Bone marrow (tissue), 2 donors: ENCODE results near the gene SLC43A1.
"Not testable (repeated sequence)": the region's sequence is repeated elsewhere in the genome, so short reads cannot be mapped to it uniquely, and the experiment has no call there.

ENCODE experiments used
- DNase-seq, 2 donors: peaks; one replicate each; lab custom pipeline; 2025; lab: John Stamatoyannopoulos, UW

SLC43A1 gene

DNA sequence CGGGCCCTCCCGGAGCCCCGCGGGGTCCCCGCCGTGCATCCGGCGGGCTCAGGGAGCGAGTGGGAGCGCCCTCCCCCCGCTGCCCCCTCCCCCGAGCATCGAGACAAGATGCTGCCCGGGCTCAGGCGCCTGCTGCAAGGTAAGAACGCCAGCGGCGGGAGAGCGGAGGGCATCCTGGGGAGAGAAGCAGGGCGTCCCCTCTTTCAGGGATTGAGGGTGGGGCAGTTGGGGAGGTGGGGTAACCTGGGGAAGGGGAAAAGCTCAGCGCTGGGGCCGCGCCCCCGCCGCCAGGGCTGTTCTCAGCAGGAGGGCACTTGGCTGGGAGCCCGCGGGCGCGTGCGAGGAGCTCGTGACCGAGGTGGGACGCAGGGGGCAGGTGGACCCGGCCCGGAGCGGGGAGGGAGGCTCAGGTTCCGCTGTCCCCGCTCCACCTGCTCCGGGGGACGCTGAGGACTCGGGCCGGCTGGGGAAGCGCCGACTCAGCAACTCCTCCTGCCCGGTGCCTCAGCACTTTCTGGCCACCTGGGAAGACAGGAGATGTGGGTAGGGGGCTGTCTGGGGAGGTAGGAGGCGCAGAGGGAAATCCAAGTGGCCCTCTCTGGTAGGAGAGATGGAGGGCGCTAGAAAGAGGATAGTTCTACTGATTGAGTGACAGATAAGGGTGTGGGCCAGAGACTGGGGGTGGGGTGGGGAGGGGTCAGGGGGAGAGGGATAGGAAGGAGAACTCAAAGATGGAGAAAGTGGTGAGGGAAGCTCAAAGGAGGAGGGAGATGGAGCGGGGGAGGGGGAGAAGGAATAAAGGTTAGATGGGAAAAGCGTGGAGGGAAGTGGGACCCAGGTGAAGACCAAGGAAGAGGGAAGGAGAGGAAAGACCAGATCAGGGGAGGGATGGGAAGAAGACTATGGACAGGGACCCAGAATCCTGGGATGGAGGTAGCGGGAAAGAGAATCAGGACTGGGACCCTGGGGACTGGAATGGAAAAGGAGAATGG, 54.4 kb downstream of the SLC43A1 start:
- no peak for DNase-seq

DNA sequence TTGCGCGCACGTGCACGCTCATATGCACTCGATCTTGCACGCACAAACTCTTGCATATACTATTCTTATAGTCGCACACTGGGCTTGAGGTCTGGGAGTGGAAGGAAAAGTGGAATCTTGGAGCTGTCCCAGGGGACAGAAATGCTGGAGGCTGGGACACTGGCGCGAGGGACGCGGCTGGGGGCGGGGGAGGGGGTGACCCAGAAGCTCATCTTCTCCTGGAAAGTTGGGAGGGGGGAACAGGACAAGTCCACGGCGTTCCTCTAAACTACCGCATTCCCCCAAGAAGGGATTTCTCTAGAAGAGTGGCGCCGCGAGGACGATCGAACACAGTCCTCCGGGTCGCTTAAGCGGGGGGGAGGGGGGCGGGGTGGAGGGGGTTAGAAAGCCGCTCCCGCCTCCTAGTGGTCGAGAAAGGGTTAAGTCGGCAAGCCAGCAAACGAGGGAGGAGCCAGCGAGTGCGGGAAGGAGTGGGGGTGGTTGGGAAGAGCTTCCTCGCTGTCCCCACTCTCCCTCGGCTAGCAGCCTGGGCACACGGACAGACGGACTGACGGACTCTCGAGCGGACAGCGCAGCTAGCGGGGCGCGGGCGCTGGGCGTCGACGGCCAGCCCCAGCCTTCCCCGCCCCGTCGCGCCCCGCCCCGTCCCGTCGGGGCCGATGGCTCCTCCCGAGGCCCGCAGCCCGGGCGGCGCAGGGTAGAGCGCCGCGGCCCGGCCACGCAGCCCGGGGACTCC, 55.3 kb downstream of the SLC43A1 start, which contains the start of gene RTN4RL2:
RTN4RL2 (plus strand) TSS at position 507 of the 736 bp plus-strand sequence. CDS start 338 bp downstream, outside the sequence.
- peak; percentile 17 for DNase-seq

DNA sequence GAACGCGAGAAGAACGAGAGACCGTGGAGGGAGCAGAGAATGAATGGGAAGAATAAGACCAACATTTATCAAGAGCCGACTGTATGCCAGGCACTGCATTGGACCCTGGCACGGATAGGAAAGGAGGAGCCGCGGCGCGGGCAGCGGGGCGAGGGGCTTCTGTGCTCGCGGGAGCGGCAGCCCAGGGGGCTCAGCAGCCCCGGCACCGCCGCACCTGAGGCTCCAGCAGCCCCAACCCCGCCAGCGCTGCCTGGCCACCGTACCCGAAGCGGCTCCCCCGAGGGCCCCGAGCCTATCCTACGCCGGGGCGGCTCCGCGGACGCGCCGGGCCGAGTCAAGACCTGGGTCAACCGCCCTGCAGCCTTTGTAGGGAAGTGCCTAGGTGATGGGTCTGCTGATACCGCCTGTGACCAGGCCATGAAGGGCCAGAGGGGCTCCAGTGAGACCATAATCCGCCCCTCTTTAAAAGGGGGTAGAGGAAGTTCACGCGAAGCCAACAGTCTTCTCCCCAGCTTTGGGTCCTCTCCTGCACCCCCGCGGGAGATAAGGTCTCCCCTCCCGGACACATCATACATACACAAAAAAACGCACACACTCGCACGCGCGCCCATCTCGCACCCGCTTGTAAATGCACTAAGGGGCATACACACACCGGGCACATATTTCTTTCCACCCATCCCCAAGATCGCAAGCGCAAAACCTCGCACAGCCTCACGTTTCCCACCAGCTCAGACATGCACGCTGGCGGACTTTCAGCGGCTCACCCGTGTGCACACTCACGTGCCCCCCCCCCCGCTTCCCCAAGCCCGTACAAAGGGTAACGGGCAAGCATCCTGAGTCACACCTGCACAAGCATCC, 56.1 kb downstream of the SLC43A1 start:
- no peak for DNase-seq

DNA sequence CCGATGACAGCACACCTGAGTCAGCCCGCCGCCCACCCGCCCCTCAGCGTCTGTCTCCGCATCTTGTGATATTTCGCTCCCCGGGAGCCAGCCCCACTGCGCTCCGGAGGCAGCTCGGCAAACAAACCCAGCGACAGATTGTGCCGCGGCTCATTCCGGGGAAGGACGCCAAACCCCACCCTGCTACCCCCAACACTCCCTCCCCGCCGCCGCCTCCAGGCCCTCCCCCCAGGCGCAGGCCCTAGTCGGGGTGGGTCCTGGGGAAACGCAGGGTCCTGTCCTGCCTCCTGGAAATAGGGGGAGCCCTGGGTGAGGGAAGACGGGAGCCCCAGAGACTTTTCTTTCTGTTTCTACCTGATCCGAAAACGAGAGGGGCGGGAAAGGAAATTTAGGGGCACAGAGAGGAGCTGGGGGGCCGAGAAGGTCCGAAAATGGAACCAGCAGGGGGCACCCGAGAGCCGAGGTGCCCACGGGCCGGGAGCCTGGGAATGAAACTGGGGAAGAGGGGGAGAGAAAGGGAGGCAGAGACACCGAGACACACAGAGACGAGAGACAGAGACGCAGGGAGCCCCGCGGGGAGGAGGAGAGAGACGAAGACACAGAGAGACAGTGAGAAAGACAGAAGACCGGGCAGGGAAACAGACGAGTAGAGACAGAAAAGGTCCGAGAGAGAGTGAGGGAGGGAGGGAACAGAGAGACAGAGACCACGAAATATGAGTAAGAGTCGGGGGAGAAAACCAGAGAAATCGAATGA, 56.9 kb downstream of the SLC43A1 start:
- peak; percentile 51 to 54 for DNase-seq

DNA sequence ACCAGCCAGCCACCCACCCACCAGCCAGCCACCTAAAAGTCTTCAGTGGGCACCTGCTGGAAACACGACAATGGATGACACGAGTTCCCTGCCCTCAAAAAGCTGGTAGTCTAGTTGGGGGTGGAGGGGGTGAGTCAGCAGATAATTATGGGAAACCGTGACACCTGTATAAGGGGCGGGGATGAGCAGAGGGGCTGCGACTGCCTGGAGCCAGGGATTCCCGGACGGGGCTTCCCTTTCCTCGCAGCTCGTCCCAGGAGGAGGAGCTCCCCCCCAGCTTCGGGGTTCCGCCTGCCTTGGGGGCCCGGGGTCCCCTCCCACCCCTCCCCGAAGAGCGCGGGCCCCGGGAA, 57.5 kb downstream of the SLC43A1 start:
- no peak for DNase-seq

DNA sequence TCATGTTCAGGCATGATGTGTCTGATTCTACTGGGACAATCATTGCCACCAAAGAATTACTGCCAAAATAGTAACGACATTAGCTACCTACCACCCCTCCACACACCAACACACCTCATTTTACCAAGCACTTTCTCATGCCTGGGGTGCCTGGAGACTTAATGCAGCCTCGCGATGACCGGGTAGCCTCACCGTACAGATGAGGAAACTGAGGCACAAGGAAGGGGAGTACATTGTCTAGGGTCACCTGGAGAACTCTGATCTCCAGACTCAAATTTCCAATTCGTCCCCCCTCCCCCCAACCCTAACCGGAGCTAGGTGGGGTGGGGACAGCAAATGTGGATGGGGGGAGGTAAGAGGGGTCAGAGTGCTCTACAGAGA, 57.9 kb downstream of the SLC43A1 start:
- DNase-seq, result no peak

DNA sequence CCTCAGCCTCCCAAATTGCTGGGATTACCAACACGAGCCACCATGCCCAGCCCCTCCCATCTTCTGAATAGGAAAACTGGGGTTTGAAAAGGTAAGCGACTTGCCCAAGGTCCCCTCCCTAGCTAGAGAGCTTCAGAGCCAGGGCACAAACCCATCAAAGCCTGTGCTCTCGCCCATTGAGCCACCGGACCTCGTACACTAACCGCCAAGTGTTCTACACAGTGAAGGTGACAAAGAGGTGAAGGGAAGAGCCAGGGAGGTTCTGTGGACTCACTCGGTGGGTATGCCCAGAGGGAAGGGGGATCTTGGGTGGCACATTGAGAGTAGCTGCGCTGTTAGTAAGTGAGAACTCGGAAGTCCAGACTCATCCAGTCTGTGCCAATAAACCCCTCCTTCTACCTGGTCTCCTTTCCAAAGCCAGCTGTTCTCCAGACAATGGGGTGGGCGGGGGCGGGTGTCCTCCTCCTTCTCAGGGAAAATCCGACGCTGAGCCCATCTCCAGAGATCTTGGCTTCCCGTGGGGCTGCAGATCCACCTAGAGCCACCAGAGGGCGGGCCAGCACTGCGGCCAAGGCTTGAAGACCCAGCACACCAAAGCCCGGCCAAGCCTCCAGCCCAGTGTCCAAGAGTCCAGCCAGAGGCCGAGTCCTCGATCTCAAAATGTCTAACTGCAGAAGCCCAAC, 58.4 kb downstream of the SLC43A1 start:
- DNase-seq, result peak; percentile 28 to 44

DNA sequence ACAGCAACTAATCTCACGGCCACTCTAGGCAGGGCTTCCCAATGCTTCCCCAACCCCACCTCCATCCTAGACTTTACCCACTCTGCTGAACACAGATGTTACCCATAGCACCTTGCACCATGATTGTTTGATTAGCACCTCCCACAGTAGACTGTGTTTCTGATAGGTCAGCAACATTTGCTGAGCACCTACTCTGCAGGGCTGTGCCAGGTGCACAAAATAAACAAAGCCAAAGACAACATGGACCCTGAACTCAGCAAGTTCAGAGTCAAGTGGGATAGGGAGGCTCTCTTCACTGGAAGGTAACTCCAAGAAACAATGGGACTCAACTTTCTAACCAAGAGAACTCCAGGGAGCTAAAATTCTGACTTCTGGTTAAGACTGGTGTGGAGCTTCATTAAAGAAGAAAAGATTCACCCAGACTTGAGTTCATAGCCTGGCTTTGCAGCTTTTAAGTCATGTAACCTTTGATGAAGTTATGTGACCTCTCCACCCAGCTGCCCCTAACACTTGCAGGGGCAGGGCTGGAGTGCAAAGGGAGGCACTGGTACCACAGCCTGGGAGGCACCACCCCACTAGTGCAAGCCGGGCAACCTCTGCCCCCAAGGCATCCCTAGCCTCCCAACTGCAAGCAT, 61.8 kb downstream of the SLC43A1 start:
- no peak for DNase-seq

DNA sequence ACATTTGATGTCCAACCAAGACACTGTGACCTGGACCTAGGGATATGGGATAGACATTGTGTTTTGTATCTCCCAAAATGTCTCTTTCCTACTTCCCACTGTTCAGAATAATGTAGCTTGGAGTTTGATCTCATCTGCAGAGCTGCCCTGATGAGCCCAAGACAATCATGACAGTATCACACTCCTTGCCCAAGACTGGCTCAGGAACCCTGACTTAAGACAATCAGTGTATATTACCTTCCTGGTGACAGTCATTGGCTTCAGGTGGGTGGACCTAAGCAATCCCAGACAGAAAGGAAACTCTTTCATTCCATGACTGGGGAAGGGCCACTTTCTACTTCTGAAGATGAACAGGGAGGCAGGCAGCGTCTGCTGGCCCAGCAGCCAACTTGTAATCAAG, 69.4 kb downstream of the SLC43A1 start:
- DNase-seq, result no peak

DNA sequence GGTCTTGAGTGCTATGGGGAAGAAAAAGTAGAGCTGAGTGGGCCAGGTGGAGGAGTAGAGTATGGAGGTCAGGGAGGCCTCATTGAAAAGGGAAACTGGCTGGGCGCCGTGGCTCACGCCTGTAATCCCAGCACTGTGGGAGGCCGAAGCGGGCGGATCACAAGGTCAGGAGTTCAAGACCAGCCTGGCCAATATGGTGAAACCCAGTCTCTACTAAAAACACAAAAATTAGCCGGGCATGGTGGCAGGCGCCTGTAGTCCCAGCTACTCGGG, 70.4 kb downstream of the SLC43A1 start:
- not testable (repeated sequence) for DNase-seq

DNA sequence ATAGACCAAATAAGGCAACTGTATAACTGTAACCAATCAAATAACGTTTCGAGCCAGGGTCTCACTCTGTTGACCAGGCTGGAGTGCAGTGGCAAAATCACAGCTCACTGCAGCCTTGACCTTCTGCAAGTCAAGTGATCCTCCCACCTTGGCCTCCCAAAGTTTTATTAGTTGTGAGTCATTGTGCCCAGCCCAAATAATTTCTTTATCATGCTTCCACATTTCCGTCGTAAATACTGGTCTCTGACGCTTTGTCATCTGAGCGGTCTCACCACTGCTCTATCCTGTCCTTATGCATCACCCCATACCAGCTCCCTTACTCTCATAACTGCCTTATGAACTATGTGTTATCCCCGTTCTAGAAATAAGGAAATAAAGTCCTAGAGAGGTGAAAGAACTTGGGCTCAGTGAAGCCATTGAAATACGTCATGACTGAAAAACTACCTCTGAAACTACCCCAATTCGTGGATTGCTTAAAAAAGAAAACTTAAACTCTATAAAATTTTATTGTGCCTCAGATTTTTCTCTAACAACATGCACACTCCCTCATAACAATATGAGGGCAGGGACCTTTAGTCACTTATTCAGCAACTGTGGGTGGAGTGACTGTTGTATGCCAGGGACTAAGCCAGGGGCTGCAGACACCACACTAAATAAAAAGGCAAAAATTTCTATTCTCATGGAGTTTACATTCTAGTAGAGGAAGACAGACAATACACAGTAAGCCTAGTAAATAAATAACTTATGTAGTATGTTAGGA, 71.0 kb downstream of the SLC43A1 start:
- no peak for DNase-seq

DNA sequence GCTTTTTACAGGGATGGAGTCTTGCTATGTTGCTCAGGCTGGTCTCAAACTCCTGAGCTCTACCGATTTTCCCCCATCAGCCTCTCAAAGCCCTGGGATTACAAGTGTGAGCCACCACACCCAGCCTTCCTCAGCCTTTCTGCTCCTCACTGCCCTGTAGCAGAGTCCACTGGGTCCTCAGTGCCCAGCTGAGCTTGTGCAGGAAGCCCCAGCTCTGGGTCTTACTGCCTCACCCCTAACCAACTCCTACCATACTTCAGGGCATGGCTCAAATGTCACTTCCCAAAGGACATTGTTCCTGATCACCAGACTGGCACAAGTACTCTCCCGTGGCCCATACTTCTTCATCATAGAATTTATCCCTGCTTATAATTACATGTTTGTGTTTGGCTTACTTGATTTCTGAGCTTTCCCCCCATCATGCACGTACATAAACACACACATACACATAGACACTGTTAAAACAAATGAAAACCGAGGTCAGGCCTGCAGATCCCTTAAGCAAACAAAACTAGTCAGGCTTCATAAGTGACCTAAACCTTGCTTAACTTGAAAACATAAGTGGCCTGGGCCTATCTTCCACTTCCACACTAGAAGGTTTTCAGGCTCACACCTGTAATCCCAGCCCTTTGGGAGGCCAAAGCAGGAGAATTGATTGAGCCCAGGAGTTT, 74.6 kb downstream of the SLC43A1 start:
- DNase-seq, result no peak

DNA sequence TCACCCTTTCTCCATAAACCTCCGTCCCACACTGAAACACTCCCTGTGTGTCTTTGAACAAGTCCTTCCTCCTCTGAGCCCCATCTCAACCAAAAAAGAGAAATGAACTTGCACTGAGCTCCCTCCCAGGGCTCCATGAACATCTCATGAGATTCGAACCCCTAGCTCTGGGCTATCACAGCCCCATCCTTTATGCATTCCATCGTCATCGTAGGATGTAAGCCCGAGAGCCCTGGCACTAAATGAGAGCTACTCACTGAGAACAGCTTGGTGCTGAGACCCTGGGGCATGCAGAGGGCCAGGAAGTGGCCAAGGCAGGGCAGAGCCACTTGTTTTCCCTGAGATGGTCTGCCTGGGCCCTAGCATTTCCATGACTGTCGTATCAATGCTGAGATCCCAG, 75.7 kb downstream of the SLC43A1 start:
- no peak for DNase-seq

DNA sequence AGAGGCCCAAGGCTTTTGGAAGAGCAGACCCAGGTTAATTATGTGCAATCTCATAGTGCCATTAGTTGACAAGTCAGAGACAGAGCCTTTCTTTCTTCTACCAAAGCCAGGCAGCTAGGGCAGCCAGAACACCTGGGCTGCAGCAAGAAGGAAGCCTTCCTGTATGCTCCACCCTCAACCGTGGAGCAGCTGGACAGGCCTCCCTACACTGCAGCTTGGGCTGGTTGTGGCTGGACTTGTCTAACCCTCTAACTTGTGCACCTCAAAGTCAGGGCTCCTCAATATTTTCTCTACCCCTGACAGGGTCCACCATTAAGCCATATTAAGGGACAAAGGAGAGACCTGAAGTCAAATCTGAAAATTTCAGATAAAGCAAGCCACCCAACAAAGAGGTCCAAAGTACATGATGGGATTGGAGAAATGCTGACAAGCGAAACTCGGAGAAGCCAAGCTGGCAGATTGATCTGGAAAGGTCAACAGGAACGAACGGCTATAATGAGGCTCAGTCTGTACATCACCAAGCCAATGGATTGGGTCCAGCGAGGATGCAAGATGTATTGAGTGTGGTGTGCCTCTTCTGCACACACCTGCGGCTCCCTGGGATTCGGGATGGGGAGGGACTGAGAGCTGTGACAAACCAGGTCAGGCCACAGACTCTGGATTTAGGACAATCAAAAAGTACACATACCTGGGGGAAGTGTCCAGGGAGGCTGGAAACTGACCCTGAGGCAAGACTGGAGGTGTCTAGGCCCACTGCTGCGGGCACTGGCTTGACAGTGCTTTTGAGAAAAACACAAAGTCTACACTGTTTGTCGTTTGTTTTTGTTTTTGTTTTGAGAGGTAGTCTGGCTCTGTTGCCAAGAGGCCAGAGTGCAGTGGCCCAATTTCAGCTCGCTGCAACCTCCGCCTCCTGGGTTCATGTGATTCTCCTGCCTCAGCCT, 76.9 kb downstream of the SLC43A1 start:
- no peak for DNase-seq

DNA sequence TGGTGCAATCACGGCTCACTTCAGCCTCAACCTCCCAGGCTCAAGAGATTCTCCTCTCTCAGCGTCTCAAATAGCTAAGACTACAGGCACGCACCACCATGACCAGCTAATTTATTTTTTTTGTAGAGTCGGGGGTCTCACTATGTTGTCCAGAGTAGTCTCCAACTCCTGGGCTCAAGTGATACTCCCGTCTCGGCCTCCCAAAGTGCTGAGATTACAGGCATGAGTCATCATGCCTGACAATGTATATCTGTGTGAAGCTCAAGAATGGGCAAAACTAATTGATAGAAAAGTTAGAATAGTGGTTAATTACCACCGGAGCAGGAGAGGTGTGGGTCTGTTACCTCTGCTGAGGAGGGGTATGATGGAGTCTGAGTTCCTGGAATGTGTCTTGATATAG, 79.5 kb downstream of the SLC43A1 start:
- no peak for DNase-seq

DNA sequence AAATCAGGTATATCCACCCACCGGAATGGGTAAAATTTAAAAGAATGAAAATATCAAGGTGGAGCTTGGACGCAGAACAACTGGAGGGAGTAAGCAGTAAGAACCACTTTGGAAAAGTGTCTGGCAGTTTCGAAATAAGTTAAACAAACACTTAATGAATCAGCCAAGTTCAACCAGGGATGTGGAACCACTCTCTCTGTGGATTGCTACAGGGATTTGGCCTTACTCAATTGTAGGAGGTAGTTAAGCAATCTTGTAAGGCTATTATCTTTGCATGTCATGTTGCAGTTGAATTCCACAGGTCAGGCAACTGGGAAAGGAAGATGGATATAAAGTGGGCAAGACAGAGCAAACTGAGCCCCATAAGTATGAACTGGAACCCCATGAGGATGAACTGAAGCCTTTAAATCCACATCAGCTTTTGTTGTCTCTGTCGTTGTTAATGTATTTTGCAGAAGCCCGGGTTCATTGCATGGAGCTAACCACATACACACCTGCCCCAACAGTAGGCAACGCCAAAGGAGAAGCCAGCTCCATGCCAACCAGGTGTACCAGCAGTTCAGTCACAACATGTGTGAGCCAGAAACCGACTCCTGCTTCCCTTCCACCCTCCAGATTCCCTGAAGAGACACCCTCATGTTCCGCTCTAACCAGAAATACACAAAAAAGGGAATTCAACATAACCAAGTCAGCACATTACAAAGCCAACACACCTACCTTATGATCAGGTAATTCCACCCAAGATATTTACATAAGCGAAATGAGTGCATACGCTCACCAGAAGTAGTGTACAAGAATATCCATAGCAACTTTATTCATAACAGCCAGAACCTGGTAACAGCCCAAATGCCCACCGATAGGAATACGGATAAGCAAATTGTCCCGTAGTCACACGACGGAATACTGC, 80.6 kb downstream of the SLC43A1 start:
- no peak for DNase-seq
